ENCODE data around the gene PI4KB.
"Not testable (repeated sequence)": the region's sequence is repeated elsewhere in the genome, so short reads cannot be mapped to it uniquely, and the experiment has no call there.

Gene PI4KB

GRCh38 chr1:151277249-151277648 is 50.0 kb downstream of the PI4KB start:
- in situ Hi-C loops (cut with MboI; ENCODE audit: low sequenced_read_pairs, unreplicated experiment), result no loop called here
- peak; percentile 54 for DNase-seq (ENCODE audit: low spot score)
- no peak for TF ChIP-seq CTCF (IDR thresholded peaks at IDR 0.05; ENCODE audit: borderline replicate concordance, control extremely low read depth, extremely low read depth, insufficient read depth, missing control alignments)

- DNase-seq (ENCODE audit: low spot score); in situ Hi-C loops (cut with MboI; ENCODE audit: low sequenced_read_pairs, unreplicated experiment): not testable (repeated sequence)
These were observed 51.9 kb downstream of the PI4KB start for GRCh38 chr1:151275341-151275740.

GRCh38 chr1:151273924-151274466 is 53.2 kb downstream of the PI4KB start:
- in situ Hi-C loops (cut with MboI; ENCODE audit: low sequenced_read_pairs, unreplicated experiment), result no loop called here
- no peak for TF ChIP-seq CTCF (IDR thresholded peaks at IDR 0.05; ENCODE audit: borderline replicate concordance, control extremely low read depth, extremely low read depth, insufficient read depth, missing control alignments)
- DNase-seq (ENCODE audit: low spot score), result no peak

- in situ Hi-C loops (cut with MboI; ENCODE audit: low sequenced_read_pairs, unreplicated experiment), result no loop called here
- no peak for TF ChIP-seq CTCF (IDR thresholded peaks at IDR 0.05; ENCODE audit: borderline replicate concordance, control extremely low read depth, extremely low read depth, insufficient read depth, missing control alignments)
- DNase-seq (ENCODE audit: low spot score), result no peak
These were observed 59.5 kb downstream of the PI4KB start for GRCh38 chr1:151267760-151268159.

- no peak for DNase-seq (ENCODE audit: low spot score)
- no peak for TF ChIP-seq CTCF (IDR thresholded peaks at IDR 0.05; ENCODE audit: borderline replicate concordance, control extremely low read depth, extremely low read depth, insufficient read depth, missing control alignments)
- in situ Hi-C loops (cut with MboI; ENCODE audit: low sequenced_read_pairs, unreplicated experiment), result no loop called here
These were observed 60.4 kb downstream of the PI4KB start for GRCh38 chr1:151266821-151267220.

- no peak for TF ChIP-seq CTCF (IDR thresholded peaks at IDR 0.05; ENCODE audit: borderline replicate concordance, control extremely low read depth, extremely low read depth, insufficient read depth, missing control alignments)
- in situ Hi-C loops (cut with MboI; ENCODE audit: low sequenced_read_pairs, unreplicated experiment), result no loop called here
- DNase-seq (ENCODE audit: low spot score), result no peak
These were observed 60.9 kb downstream of the PI4KB start for GRCh38 chr1:151266315-151266714.

GRCh38 chr1:151265446-151266236 is 61.6 kb downstream of the PI4KB start:
- TF ChIP-seq CTCF (IDR thresholded peaks at IDR 0.05; ENCODE audit: borderline replicate concordance, control extremely low read depth, extremely low read depth, insufficient read depth, missing control alignments), result no peak
- DNase-seq (ENCODE audit: low spot score), result no peak
- in situ Hi-C loops (cut with MboI; ENCODE audit: low sequenced_read_pairs, unreplicated experiment), result no loop called here
